GM19463 (cell line): ENCODE data around the gene TPCN2.

ENCODE experiments used
- ATAC-seq: cut with Tn5 transposase; IDR thresholded peaks from one replicate; pipeline ENCODE4 v1.9.1; 2021; ENCODE audit warnings: mild to moderate bottlenecking, moderate library complexity; ENCODE audit not compliant: unreplicated experiment

Gene TPCN2

DNA sequence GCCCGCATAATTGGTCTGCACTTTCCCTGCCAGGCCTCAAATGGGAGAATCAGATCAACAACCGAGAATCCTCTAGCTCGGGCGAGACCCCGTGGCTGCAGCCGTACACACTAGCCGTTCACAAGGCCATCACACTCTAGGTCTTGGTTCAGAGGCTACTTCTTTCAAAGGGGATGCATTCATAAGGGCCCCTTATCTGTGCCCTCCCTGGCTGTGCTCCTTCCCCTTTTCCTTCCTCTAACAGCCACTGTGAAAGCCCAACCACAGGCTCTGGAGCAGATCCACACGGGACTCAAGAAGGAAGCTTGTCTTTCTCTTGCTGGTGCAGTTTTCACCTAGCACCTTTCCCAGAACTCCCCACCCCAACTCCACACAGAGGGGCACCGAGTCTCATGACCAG is 131.5 kb downstream of the TPCN2 start:
- ATAC-seq = no peak

DNA sequence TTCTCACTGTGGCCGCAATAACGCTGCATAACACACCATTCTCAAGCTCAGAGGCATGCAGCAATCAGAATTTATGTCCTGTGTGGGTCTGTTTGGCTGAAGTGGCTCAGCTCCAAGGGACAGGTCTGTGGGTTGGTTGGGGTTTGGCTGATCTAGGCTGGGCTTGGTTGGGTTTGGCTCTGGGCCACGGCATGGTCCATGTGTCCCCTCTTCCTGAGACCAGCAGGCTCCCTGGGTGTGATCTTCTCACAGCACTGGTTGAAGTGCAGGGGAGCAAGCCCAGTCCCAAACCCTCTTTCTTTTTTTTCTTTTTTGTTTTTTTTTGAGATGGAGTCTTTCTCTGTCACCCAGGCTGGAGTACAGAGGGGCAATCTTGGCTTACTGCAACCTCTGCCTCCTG is 132.0 kb downstream of the TPCN2 start:
- ATAC-seq = no peak

DNA sequence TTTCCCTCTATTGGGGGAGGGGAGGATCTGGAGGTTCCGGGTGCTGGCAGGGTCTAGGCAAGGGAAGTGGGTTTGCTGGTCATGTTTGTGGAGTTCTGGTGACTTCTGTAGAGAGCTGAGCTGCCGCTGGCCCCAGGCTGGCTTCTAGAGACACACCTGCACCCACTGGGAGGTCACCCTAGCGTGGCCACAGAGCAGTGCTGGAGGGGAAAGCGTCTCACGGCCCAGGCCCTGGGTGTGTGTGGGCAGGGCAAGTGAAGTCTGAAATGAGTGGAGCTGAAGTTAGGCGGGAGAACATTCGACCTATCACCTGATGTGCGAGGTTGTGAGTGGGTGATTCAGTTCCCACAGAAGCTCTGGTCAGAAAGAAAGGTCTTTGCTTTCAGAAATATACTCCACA is 134.9 kb downstream of the TPCN2 start:
- ATAC-seq = no peak
